Natural killer cell (primary cell): ENCODE measurements around the gene MCUR1. TPM values are rescaled to one million over a fixed set of nuclear protein-coding genes. Genes with fewer than 3 reads are reported as not detected.

ENCODE experiments used
- ATAC-seq, 3 donors: fragments of 150-1000 bp in 2 of 3; fragments of 200-7000 bp in 1 of 3; cut with Tn5 transposase; 1 replicate in 1 of 3; 2 replicates in 2 of 3; pipeline ENCODE4 v1.10.0; 2021; ENCODE audit warnings: mild to moderate bottlenecking in 2 of 3, moderate library complexity in 2 of 3
- DNase-seq, 2 donors: peaks; one replicate each; pipeline versions ENCODE4 v3.0.0 to v3.0.0-alpha.2; 2013 to 2021; ENCODE audit warnings: mixed read lengths in 1 of 2
- H3K27ac ChIP-seq: one replicate; pipeline ENCODE4 v1.5.1; 2013; ENCODE audit warnings: mild to moderate bottlenecking, low read length
- H3K27me3 ChIP-seq: one replicate; pipeline ENCODE4 v1.6.1; 2013; ENCODE audit warnings: low read length; ENCODE audit not compliant: control insufficient read depth, insufficient read depth
- H3K36me3 ChIP-seq: one replicate; pipeline ENCODE4 v1.6.1; 2013; ENCODE audit warnings: low read length; ENCODE audit not compliant: control insufficient read depth, insufficient read depth
- H3K4me1 ChIP-seq: one replicate; pipeline ENCODE4 v1.6.1; 2013; ENCODE audit warnings: low read length; ENCODE audit not compliant: control insufficient read depth, insufficient read depth
- H3K4me3 ChIP-seq: one replicate; pipeline ENCODE4 v1.5.1; 2013; ENCODE audit warnings: low read length
- H3K9me3 ChIP-seq: one replicate; pipeline ENCODE4 v1.6.1; 2013; ENCODE audit warnings: low read length; ENCODE audit not compliant: control insufficient read depth, insufficient read depth
- H3K27ac Mint-ChIP-seq, 2 donors: one replicate each; pipeline ENCODE4 v1.8.0; 2022; ENCODE audit warnings: mild to moderate bottlenecking in 2 of 2, mixed read lengths in 2 of 2, moderate library complexity in 1 of 2
- H3K27me3 Mint-ChIP-seq, 2 donors: one replicate each; pipeline ENCODE4 v1.8.0; 2022; ENCODE audit warnings: low read depth in 2 of 2, mixed read lengths in 2 of 2
- H3K36me3 Mint-ChIP-seq: one replicate; pipeline ENCODE4 v1.8.0; 2022; ENCODE audit warnings: mixed read lengths
- H3K4me1 Mint-ChIP-seq, 2 donors: one replicate each; pipeline ENCODE4 v1.8.0; 2022; ENCODE audit warnings: mixed read lengths in 2 of 2
- H3K4me3 Mint-ChIP-seq: one replicate; pipeline ENCODE4 v1.8.0; 2022; ENCODE audit warnings: mild to moderate bottlenecking, moderate library complexity, mixed read lengths
- H3K9me3 Mint-ChIP-seq, 2 donors: one replicate each; pipeline ENCODE4 v1.8.0; 2022; ENCODE audit warnings: mixed read lengths in 2 of 2
- CTCF ChIP-seq: fragments of 200-600 bp; IDR thresholded peaks from one replicate; pipeline ENCODE4 v1.8.0; 2022; ENCODE audit warnings: antibody characterized with exemption
- WGBS: methylation state at CpG from one replicate; pipeline ENCODE4 v1.1.7; 2013; ENCODE audit warnings: missing lambda C conversion rate; ENCODE audit not compliant: insufficient coverage; 5-methylcytosine and 5-hydroxymethylcytosine counted together
- intact Hi-C: fragments of 100-400 bp; cut with micrococcal nuclease; formaldehyde crosslinking; loops from one replicate; pipeline ENCODE4 v1.14.2; 2022
- total RNA-seq, 4 donors: library from RNA; stranded (reverse); fragments of 120-200 nt in 1 of 4; gene quantifications; one replicate each; pipeline versions ENCODE4 v1.2.3 to v1.2.4, GENCODE V29; 2013 to 2022

Gene MCUR1
- total RNA-seq, 3 donors from 2014 or later (not counting 1 experiment from before 2014, with no cell fraction given): 6.0 to 9.6 (median 7.9) TPM

GRCh38 chr6:13763740-13764381, 50.5 kb downstream of the MCUR1 start:
- Histone ChIP-seq H3K4me1 (peaks cover 24% of the 10 kb centered on the region), H3K4me3 (no peak overlapping the region), H3K36me3 (no peaks in the 10 kb centered on the region), H3K9me3 (no peaks in the 10 kb centered on the region), H3K27ac (no peak overlapping the region), H3K27me3 (no peaks in the 10 kb centered on the region)
- no peak for TF ChIP-seq CTCF
- Mint-ChIP-seq H3K27me3 (peaks cover 9 to 12% of the 10 kb centered on the region in 2 donors), H3K27ac (no peak overlapping the region), H3K9me3 (no peaks in the 10 kb centered on the region), H3K36me3 (no peaks in the 10 kb centered on the region), H3K4me3 (no peak overlapping the region), H3K4me1 (peaks cover 25 to 31% of the 10 kb centered on the region in 2 donors)
- DNase-seq (peak in 1 of 2 donors; percentile 36), ATAC-seq (peak in 2 of 3 donors; percentile 9 to 11)
- WGBS: 73% methylated on average over 5 of the region's 5 CpGs
- intact Hi-C loops: loop anchor here (10.0 kb wide), 1 partner anchor 189 kb away; the partner anchor contains the start of gene SIRT5

DNA sequence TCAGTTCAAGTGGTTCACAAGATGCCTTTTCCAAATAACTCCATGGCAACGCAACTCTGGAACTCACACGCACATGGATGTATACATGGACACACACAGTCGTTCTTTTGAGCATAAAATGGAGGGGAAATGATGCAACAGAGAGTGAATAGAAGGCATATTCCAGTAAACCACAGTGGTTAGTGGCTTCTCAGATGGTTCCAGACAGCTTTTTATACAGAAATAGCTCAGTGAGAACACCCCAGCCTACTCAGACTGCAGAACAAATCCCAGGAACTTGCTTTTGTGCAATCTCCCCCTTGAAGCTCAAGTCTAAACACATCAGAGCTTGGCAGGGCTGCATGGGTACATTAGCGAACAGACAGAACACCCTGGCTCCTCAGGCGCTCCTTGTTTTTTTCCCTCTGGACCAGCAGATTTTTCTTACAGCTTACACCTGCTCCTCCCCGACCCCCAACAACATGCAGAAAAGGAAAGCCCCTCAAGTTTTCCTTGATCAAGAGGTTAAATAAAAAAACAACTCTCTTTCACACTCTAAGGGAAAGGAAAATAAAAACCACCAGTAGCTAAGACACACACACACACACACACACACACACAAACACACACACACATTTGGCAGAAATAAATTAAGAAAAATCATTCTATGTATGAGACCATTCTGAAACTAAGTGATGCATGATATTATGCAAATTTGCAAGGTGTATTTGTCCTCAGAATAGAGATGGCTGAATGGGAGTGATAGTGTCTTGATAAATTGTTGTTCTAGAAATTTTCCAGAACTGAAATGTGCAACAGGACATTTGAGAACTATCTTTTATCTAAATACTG, 51.5 kb downstream of the MCUR1 start:
- peak overlapping the region in 1 of 2 donors; percentile 47 for H3K27ac Mint-ChIP-seq

GRCh38 chr6:13761361-13762036, 52.9 kb downstream of the MCUR1 start:
- Histone ChIP-seq H3K4me1 (peaks cover 16% of the 10 kb centered on the region), H3K27ac (no peak overlapping the region), H3K27me3 (no peaks in the 10 kb centered on the region), H3K36me3 (no peaks in the 10 kb centered on the region), H3K4me3 (no peak overlapping the region), H3K9me3 (no peaks in the 10 kb centered on the region)
- Mint-ChIP-seq H3K9me3 (no peaks in the 10 kb centered on the region), H3K27me3 (peaks cover 0 to 5% of the 10 kb centered on the region in 2 donors), H3K4me3 (peak overlapping the region; percentile 45), H3K4me1 (peaks cover 13 to 22% of the 10 kb centered on the region in 2 donors), H3K36me3 (no peaks in the 10 kb centered on the region), H3K27ac (no peak overlapping the region)
- DNase-seq (no peak), ATAC-seq (no peak)
- 97% methylated on average over 5 of the region's 6 CpGs for WGBS
- TF ChIP-seq CTCF: no peak
- intact Hi-C loops: loop anchor here (10.0 kb wide), 1 partner anchor 187 kb away; the partner anchor contains the start of gene SIRT5

More for the DNA sequence above, 51.5 kb downstream of the MCUR1 start:
- Histone ChIP-seq H3K4me1 (peaks cover 24% of the 10 kb centered on the region), H3K4me3 (no peak overlapping the region), H3K9me3 (no peaks in the 10 kb centered on the region), H3K27ac (no peak overlapping the region), H3K27me3 (no peaks in the 10 kb centered on the region), H3K36me3 (no peaks in the 10 kb centered on the region)
- 23% methylated on average over 6 of the region's 6 CpGs for WGBS
- DNase-seq (peak in 1 of 2 donors; percentile 57), ATAC-seq (peak; percentile 49 to 75 (median 54))
- TF ChIP-seq CTCF: no peak
- H3K36me3 Mint-ChIP-seq: no peaks in the 10 kb centered on the region
- intact Hi-C loops: loop anchor here (10.0 kb wide), 1 partner anchor 188 kb away; the partner anchor contains the start of gene SIRT5
- no peaks in the 10 kb centered on the region for H3K9me3 Mint-ChIP-seq
- peaks cover 25 to 31% of the 10 kb centered on the region in 2 donors for H3K4me1 Mint-ChIP-seq
- peaks cover 9% of the 10 kb centered on the region in 2 donors for H3K27me3 Mint-ChIP-seq
- H3K4me3 Mint-ChIP-seq: peak overlapping the region; percentile 72
